ENCODE results near the gene TPCN1.

Gene TPCN1

GRCh38 chr12:113186033-113186365, 35.3 kb upstream of the TPCN1 start:
- in situ Hi-C loops (cut with HindIII; ENCODE audit: low sequenced_read_pairs): no loop called here
- peak; percentile 37 for DNase-seq (ENCODE audit: low read depth, low spot score)

GRCh38 chr12:113186666-113187325, 34.5 kb upstream of the TPCN1 start:
- DNase-seq (ENCODE audit: low read depth, low spot score): no peak
- no peak for TF ChIP-seq CTCF (IDR thresholded peaks at IDR 0.05; ENCODE audit: low read depth, low read length)
- in situ Hi-C loops (cut with HindIII; ENCODE audit: low sequenced_read_pairs): no loop called here
- H3K4me3 ChIP-seq (ENCODE audit: low read depth, low read length): peak overlapping the region; percentile 4

More at GRCh38 chr12:113186033-113186365, 35.3 kb upstream of the TPCN1 start:
- TF ChIP-seq CTCF (IDR thresholded peaks at IDR 0.05; ENCODE audit: low read depth, low read length): no peak
- peak overlapping the region; percentile 86 for H3K4me3 ChIP-seq (ENCODE audit: low read depth, low read length)

- H3K4me3 ChIP-seq (ENCODE audit: low read depth, low read length): no peak overlapping the region
- TF ChIP-seq CTCF (IDR thresholded peaks at IDR 0.05; ENCODE audit: low read depth, low read length): no peak
- DNase-seq (ENCODE audit: low read depth, low spot score): no peak
- in situ Hi-C loops (cut with HindIII; ENCODE audit: low sequenced_read_pairs): no loop called here
Observed at GRCh38 chr12:113189361-113189760, 31.9 kb upstream of the TPCN1 start.

DNA sequence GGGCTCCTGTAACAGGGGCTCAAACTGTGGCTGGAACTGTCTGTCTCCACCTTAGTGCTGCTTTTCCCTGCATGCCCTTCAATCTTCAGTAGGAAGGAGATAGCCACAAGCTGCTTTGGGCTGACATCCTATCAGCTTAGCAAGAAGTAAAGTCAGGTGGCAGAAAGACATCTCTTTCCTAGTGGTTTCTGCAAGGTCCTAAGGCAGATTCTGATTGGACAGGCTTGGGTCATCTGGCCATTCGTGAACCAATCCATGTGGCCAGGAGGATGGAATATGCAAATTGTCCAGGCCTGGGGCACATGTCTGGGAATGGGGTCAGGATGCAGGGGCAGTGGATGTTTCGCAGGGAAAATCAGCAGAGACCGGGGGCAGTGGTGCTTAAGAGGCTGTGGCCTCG, 30.5 kb upstream of the TPCN1 start:
- in situ Hi-C loops (cut with HindIII; ENCODE audit: low sequenced_read_pairs): no loop called here

GRCh38 chr12:113191227-113191626, 30.0 kb upstream of the TPCN1 start:
- no peak for TF ChIP-seq CTCF (IDR thresholded peaks at IDR 0.05; ENCODE audit: low read depth, low read length)
- H3K4me3 ChIP-seq (ENCODE audit: low read depth, low read length): no peak overlapping the region
- in situ Hi-C loops (cut with HindIII; ENCODE audit: low sequenced_read_pairs): no loop called here

More for the DNA sequence above, 30.5 kb upstream of the TPCN1 start:
- H3K4me3 ChIP-seq (ENCODE audit: low read depth, low read length): no peak overlapping the region
- TF ChIP-seq CTCF (IDR thresholded peaks at IDR 0.05; ENCODE audit: low read depth, low read length): no peak
- peak; percentile 16 for DNase-seq (ENCODE audit: low read depth, low spot score)

GRCh38 chr12:113194971-113195391, 26.3 kb upstream of the TPCN1 start:
- in situ Hi-C loops (cut with HindIII; ENCODE audit: low sequenced_read_pairs): no loop called here
- DNase-seq (ENCODE audit: low read depth, low spot score): peak; percentile 82
- H3K4me3 ChIP-seq (ENCODE audit: low read depth, low read length): no peak overlapping the region
- no peak for TF ChIP-seq CTCF (IDR thresholded peaks at IDR 0.05; ENCODE audit: low read depth, low read length)

More at GRCh38 chr12:113191227-113191626, 30.0 kb upstream of the TPCN1 start:
- no peak for DNase-seq (ENCODE audit: low read depth, low spot score)

Data from astrocyte of the spinal cord (primary cell).